Measurements from ENCODE around the gene TMEM108.

The TMEM108 gene

DNA sequence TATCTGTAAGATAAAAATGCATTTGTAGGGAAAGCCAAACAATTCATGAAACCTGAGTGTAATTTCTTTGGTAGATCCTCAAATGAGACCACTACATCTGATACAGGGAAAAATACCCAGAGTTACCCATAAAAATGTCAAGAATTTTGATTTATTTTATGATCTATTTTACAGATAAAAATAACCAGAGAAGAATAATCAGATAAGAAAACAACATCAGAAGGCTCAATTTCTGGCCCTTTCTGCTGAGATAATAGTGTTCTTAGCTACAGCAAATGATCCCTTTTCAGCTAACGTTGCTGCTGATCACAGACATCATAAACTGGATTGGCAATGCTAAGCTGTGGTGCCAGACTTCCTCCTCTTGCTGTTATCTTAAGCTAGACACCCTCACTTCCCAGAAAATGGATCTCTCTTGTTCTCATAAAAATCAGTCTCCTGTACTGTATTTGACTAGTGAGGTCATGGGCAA, 21.3 kb upstream of the TMEM108 start:
- TF ChIP-seq, protein P1, sequence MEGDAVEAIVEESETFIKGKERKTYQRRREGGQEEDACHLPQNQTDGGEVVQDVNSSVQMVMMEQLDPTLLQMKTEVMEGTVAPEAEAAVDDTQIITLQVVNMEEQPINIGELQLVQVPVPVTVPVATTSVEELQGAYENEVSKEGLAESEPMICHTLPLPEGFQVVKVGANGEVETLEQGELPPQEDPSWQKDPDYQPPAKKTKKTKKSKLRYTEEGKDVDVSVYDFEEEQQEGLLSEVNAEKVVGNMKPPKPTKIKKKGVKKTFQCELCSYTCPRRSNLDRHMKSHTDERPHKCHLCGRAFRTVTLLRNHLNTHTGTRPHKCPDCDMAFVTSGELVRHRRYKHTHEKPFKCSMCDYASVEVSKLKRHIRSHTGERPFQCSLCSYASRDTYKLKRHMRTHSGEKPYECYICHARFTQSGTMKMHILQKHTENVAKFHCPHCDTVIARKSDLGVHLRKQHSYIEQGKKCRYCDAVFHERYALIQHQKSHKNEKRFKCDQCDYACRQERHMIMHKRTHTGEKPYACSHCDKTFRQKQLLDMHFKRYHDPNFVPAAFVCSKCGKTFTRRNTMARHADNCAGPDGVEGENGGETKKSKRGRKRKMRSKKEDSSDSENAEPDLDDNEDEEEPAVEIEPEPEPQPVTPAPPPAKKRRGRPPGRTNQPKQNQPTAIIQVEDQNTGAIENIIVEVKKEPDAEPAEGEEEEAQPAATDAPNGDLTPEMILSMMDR (conservative IDR thresholded peaks at IDR 0.05; ENCODE audit: control insufficient read depth, insufficient read depth, low read depth, low read length), result no peak
- no peak overlapping the region for H3K4me3 ChIP-seq (ENCODE audit: control insufficient read depth, low read depth, low read length)
- no peak for DNase-seq (ENCODE audit: low read depth)

DNA sequence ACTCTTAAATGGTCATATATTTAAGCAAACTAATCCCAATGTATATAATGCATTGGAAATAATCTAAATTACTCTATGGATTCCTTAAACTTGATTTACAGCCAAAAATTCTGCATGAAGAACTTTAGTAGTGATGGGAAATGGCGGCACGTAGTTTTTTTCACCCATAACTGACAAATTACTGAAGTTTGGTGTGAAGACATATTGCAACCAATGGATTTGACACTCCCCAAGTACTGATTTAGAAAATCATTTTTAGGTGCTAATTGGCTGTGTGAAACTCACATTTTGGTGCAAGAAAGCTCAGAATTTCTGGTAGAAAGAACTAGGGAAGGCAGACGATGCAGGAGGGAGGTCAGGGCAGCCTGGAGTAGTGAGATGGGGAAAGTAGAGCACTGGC, 19.3 kb upstream of the TMEM108 start:
- TF ChIP-seq, protein P1 (conservative IDR thresholded peaks at IDR 0.05; ENCODE audit: control insufficient read depth, insufficient read depth, low read depth, low read length), result no peak
- DNase-seq (ENCODE audit: low read depth), result no peak
- no peak overlapping the region for H3K4me3 ChIP-seq (ENCODE audit: control insufficient read depth, low read depth, low read length)

DNA sequence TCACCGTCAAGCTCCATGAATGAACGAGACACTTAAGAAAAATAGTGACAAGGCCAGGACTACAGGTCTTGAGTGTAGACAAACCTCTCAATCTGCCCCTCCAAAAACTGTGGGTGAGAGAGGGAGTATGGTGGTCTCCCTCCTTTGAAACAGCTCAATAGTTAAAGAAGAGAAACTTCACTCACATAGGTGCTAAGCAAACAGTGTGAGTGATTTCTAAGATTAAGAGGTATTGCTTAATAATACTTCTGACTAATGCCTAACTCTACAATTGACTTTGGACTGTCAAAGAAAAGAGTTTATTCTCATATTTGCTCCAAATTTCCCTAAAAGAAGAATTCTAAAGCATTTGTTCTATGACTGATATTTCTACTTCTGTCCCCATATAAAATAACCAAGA, 17.0 kb upstream of the TMEM108 start:
- no peak overlapping the region for H3K4me3 ChIP-seq (ENCODE audit: control insufficient read depth, low read depth, low read length)
- TF ChIP-seq, protein P1 (conservative IDR thresholded peaks at IDR 0.05; ENCODE audit: control insufficient read depth, insufficient read depth, low read depth, low read length), result no peak
- no peak for DNase-seq (ENCODE audit: low read depth)

DNA sequence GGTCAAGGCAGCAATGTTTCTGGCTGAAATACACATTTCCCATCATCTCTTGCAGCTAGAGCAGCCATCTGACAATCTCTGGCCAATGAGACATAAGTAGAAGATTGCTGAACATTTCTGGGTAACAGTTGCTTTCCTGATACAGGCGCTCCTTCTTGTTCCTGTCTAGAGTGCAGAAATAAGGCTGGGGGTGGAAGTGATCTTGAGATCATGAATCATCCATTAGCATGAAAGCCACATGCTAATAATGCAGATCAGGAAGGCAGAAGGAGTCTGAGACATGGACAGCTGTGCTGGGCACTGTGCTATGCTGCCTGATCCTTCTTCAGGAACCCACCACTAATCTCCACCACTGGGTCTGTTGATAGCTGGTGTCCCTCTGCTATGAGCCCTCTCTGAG, 14.8 kb upstream of the TMEM108 start:
- no peak overlapping the region for H3K4me3 ChIP-seq (ENCODE audit: control insufficient read depth, low read depth, low read length)
- TF ChIP-seq, protein P1 (conservative IDR thresholded peaks at IDR 0.05; ENCODE audit: control insufficient read depth, insufficient read depth, low read depth, low read length), result no peak
- DNase-seq (ENCODE audit: low read depth), result no peak

DNA sequence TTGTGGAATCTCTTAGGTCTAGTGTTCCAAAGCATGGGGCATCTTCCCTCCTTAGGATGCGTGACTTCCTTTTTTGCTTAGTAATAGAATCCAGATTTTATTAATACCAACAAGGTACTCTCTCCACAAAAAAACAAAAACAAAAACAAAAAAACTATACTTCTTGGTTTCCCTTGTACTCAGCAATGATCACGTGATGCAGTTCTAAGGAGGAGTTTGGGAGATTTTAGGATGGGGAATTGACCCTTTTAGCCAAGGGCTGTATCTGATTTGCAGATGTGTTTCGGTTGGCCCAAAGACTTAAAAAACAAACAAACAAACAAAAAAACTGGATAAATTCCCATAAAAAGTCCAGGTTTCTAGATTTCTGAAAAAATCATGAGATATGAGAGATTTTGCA, 12.6 kb upstream of the TMEM108 start:
- TF ChIP-seq, protein P1 (conservative IDR thresholded peaks at IDR 0.05; ENCODE audit: control insufficient read depth, insufficient read depth, low read depth, low read length), result no peak
- H3K4me3 ChIP-seq (ENCODE audit: control insufficient read depth, low read depth, low read length), result no peak overlapping the region
- no peak for DNase-seq (ENCODE audit: low read depth)

DNA sequence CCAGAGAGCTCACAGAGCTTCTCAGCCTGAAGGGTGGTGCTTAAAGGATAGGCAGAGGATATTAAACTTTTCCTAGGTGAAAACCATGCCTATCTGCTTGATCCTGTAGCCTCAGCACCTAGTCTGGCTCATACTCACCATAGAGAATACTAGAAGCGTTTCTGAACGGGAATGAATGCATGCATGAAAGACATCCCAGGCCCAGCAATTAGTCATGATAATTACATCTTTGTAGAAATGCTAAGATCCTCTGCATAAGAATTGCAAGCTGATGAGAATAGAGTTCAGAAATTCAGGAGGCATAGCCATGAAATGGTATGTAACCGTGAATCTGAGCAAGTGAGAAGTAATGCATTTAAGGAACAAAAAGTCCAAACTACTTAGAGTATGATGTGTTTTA, 5.9 kb upstream of the TMEM108 start:
- no peak for DNase-seq (ENCODE audit: low read depth)
- TF ChIP-seq, protein P1 (conservative IDR thresholded peaks at IDR 0.05; ENCODE audit: control insufficient read depth, insufficient read depth, low read depth, low read length), result no peak
- no peak overlapping the region for H3K4me3 ChIP-seq (ENCODE audit: control insufficient read depth, low read depth, low read length)

DNA sequence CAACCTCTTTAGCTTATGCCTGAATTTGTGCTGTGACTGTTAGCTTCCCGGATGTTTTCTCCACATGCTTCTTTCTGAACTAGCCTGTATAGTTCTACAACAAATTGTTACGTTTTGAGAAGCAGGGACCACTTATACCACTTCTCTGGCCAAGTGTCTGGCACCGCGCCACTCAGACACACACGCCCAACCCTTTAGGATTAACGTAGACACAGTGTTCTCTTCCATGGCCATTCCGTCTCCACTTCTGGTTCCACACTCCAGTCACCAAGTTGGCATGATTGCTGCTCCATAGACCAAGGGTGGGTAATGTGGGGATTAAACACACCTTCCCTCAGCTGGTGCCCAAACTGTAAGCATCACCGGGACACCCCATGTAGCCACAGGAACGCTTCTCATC, 755 bp upstream of the TMEM108 start:
- TF ChIP-seq, protein P1 (conservative IDR thresholded peaks at IDR 0.05; ENCODE audit: control insufficient read depth, insufficient read depth, low read depth, low read length), result no peak
- H3K4me3 ChIP-seq (ENCODE audit: control insufficient read depth, low read depth, low read length), result no peak overlapping the region
- no peak for DNase-seq (ENCODE audit: low read depth)

Measured in fibroblast of mammary gland (primary cell).